ENCODE results near the gene CNRIP1. TPM values are rescaled to one million over a fixed set of nuclear protein-coding genes. Genes with fewer than 3 reads are reported as not detected.

The CNRIP1 gene, protein sequence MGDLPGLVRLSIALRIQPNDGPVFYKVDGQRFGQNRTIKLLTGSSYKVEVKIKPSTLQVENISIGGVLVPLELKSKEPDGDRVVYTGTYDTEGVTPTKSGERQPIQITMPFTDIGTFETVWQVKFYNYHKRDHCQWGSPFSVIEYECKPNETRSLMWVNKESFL
- total RNA-seq (2014; rRNA removed; shearing (Covaris generic)), result 5.0 and 14.0 TPM in 2 replicates

DNA sequence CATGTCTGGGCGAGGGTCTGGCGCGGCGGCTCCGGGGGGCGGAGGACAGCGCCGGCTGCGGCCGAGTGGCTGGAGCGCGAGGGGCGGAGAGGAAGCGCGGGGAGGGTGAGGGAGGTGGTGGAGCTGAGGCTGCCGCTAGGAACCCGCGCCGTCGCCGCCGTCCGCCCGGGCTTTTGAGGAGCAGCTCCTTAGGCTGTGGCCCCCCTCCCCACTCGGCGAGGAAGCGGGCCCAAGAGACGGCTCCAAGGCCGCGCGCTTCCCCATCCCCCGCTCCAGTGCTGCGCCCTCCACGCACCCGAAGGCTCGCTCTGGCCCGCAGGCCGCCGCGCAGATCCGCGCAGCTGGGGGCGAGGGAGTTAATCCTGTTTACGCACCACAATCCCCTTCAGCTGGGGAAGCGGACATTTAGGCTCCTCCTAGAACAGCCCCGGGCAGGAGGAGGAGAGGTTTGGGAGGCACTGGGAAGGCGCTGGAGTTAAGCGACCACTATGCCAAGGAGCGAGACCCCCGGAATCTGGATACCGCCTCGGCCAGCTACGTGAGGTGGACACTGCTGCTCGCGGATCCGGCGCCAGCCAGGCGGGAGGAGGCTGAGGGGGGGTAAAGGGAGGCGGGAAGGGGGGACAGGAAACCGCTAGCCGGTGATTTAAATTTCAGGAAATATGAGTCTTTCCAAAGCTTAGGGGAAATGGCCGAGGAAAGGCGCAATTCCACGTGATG is at the start of gene CNRIP1:
Gene CNRIP1 (minus strand): TSS at position 552 of the 720 bp plus-strand sequence. CDS start 549 bp downstream, at position 3.
- Histone ChIP-seq H3K27me3 (replicated peaks) (0 out of 2 replicates have a peak, but pooled peaks cover 2% of the 10 kb centered on the region), H3K9me3 (replicated peaks) (no peaks in the 10 kb centered on the region), H3K4me3 (peak within 1 kb of the TSS; percentile 63), H3K36me3 (0 out of 2 replicates have a peak, but pooled peaks cover 9% of the 10 kb centered on the region), H3K4me1 (replicated peaks) (peaks cover 12% of the 10 kb centered on the region), H3K27ac (peak within 1 kb of the TSS; percentile 73)
- DNase-seq (ENCODE audit: low read depth in 1 of 2, low spot score in 2 of 2), result peak; percentile 67 to 71

DNA sequence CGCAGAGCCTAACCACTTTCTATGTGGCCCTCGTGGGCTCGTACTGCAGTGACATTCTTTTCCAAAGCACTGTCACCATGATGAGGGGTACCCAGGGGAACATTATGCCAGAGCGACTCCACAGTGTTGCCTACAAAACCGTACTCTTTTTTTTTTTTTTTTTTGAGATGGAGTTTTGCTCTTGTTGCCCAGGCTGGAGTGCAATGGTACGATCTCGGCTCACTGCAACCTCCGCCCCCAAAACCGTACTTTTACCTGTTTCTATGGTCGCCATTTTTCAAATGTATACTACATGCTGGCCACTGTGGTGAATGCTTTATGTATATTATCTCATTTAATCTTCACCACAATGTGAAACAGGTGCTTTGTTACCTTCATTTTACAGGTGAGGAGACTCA is 49.6 kb upstream of the CNRIP1 start:
- Histone ChIP-seq H3K27me3 (replicated peaks) (no peaks in the 10 kb centered on the region), H3K4me1 (replicated peaks) (no peaks in the 10 kb centered on the region), H3K27ac (no peak overlapping the region), H3K4me3 (no peak overlapping the region), H3K36me3 (no peaks in the 10 kb centered on the region), H3K9me3 (replicated peaks) (no peaks in the 10 kb centered on the region)
- DNase-seq (ENCODE audit: low read depth in 1 of 2, low spot score in 2 of 2), result no peak

DNA sequence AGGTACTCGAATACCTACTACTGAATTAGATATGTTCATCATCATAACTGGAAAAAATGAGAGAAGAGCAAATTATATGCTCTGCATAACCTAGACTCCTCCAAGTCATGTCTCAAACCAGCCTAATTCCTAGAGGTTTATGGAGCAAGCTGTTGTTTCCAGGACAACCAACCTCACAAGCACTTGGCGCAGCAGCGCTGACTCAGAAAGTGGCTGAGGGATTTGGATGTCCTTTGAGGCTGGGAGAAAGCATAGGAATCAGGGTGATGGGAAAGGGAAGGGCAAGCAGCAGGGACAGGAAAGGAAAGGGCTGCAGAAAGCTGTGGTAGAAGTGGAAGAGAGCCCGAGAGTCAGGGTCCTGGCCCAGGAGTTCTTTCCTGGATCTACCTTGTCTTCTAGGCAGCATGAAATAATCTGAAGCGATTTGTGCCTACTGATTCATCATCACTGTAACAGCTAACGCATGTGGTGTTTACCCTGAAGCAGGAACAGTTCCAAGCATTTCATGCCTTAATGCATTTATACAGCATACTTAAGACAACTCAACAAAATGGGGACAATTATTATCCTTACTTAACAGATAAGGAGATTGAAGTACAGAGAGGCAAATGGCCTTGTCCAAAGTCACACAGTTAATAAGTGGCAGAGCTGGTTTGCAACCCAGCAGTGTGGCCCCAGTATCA is 49.0 kb upstream of the CNRIP1 start:
- H3K4me1 ChIP-seq (replicated peaks), result no peaks in the 10 kb centered on the region
- H3K9me3 ChIP-seq (replicated peaks), result no peaks in the 10 kb centered on the region
- no peaks in the 10 kb centered on the region for H3K36me3 ChIP-seq
- H3K4me3 ChIP-seq, result no peak overlapping the region
- H3K27ac ChIP-seq, result no peak overlapping the region
- no peak for DNase-seq (ENCODE audit: low read depth in 1 of 2, low spot score in 2 of 2)
- no peaks in the 10 kb centered on the region for H3K27me3 ChIP-seq (replicated peaks)

DNA sequence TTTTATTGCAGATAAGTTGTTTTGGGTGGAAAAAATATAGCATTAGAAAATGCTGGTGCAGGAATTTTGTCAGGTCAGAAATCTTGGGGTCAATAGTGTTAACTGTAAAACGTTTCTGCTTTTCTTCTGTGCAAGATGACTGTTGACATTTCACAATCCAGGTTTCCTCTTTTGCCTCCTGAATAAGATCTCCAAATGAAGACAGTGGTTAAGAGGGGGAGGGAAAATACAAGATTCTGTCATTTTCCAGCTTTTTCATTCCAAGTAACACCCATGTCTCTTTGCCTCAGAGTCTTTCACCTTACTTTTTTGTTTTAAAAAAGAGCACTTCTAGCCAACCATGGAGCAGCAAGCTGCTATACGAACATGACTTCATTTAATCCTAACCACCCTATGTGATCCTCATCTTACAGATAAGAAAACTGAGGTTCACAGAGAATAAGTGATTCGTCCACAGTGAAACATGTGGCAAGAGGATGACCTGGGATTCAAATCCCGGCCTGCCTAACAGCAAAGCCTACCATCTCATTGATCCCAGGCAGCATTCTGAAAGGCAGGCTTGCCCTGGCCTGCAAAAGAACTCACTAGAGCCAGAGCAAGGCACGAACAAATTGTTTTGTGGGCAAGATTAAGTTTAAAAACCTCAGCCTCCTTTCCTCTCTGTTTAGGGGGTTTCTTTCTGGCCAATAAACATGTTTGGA is 48.4 kb upstream of the CNRIP1 start:
- no peaks in the 10 kb centered on the region for H3K9me3 ChIP-seq (replicated peaks)
- H3K4me1 ChIP-seq (replicated peaks), result no peaks in the 10 kb centered on the region
- no peaks in the 10 kb centered on the region for H3K36me3 ChIP-seq
- H3K27ac ChIP-seq, result no peak overlapping the region
- no peak overlapping the region for H3K4me3 ChIP-seq
- H3K27me3 ChIP-seq (replicated peaks), result no peaks in the 10 kb centered on the region
- DNase-seq (ENCODE audit: low read depth in 1 of 2, low spot score in 2 of 2), result no peak

DNA sequence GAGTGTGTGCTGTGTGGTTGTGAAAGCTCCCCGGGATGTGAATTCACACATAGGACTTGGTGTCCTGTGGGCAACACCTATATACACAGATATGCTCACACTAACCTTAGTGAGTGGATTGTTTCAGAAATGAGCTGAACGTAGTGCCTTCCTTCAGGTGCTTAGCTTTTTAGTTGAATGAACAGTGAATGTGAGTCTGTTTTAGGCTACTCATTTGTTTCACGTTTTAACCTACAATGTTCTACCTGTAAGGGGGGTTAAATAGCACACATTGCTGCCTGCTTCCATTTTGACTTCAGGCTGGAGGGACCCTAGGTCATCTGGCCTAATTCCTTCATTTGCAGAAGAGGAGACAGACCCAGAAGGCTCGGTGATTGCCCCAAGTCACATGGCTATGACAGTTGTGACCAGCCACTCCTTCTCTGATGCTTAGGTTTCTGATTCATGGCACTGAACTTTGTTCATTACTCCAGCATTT is 46.4 kb upstream of the CNRIP1 start:
- Histone ChIP-seq H3K36me3 (no peaks in the 10 kb centered on the region), H3K4me3 (no peak overlapping the region), H3K27ac (no peak overlapping the region), H3K4me1 (replicated peaks) (no peaks in the 10 kb centered on the region), H3K27me3 (replicated peaks) (no peaks in the 10 kb centered on the region), H3K9me3 (replicated peaks) (no peaks in the 10 kb centered on the region)
- DNase-seq (ENCODE audit: low read depth in 1 of 2, low spot score in 2 of 2), result no peak

DNA sequence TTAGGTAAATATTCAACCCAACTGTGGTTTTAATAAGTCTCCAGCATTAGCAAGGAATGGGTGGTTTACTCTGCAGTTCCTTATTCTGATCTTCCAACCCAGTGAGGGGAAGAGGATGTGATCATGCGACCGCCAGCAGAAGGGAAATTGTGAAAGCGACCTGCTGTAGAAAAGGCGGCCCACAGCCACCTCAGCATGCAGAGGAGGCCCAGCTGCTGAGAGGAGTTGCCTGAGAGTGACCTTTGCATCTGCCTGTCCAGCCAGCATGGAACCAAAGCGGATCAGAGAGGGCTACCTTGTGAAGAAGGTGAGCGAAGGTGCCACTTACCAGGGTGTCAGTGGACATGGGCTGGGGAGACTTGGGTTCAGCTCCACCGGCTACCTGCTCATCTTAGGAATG is 45.3 kb upstream of the CNRIP1 start, which contains the start of gene PLEK:
Gene PLEK (plus strand): TSS at position 196 of the 400 bp plus-strand sequence. CDS start 70 bp downstream, at position 266.
- no peak for DNase-seq (ENCODE audit: low read depth in 1 of 2, low spot score in 2 of 2)
- Histone ChIP-seq H3K27me3 (replicated peaks) (no peaks in the 10 kb centered on the region), H3K9me3 (replicated peaks) (no peaks in the 10 kb centered on the region)

DNA sequence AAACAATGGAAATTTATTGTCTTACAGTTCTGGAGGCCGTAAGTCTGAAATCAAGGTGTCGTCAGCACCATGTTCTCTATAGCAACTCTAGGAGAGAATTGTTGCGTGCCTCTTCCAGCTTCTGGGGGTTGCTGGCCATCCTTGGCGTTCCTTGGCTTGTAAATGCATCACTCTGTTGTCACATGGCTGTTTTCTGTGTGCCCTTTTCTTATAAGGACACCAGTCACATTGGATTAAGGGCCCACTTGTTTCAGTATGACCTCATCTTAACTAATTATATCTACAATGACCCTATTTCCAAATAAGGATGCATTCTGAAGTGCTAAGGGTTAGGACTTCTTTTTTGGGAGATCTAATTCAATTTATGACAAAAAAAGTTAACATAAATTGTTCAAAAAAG is 44.0 kb upstream of the CNRIP1 start:
- Histone ChIP-seq H3K9me3 (replicated peaks) (no peaks in the 10 kb centered on the region), H3K4me3 (no peak overlapping the region), H3K36me3 (no peaks in the 10 kb centered on the region), H3K4me1 (replicated peaks) (no peaks in the 10 kb centered on the region), H3K27ac (no peak overlapping the region), H3K27me3 (replicated peaks) (no peaks in the 10 kb centered on the region)
- DNase-seq (ENCODE audit: low read depth in 1 of 2, low spot score in 2 of 2), result no peak

More for the DNA sequence above, 45.3 kb upstream of the CNRIP1 start, which contains the start of gene PLEK:
- Histone ChIP-seq H3K36me3 (no peaks in the 10 kb centered on the region), H3K4me3 (no peak within 1 kb of the TSS), H3K4me1 (replicated peaks) (no peaks in the 10 kb centered on the region), H3K27ac (no peak within 1 kb of the TSS)

DNA sequence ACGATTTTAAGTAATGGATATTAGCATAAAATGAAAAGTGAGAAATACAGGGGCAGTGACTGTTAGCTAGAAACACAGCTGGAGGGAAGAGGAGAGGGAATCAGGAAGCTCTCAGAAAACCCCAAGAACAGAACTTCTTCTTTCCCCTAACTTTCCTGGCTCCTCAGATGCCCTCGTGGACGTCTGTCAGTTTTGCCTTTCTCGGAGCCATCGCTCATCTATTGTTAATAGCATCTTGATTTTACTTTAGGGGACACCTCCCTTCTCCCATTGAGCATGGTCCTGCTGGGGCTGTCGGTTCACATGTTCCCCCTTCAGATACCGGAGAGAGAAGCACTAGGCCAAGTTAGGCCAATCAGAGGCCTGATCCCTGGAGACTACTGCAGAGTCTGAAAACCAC is 43.0 kb upstream of the CNRIP1 start:
- Histone ChIP-seq H3K36me3 (no peaks in the 10 kb centered on the region), H3K4me1 (replicated peaks) (no peaks in the 10 kb centered on the region), H3K4me3 (no peak overlapping the region), H3K9me3 (replicated peaks) (no peaks in the 10 kb centered on the region), H3K27me3 (replicated peaks) (no peaks in the 10 kb centered on the region), H3K27ac (no peak overlapping the region)
- no peak for DNase-seq (ENCODE audit: low read depth in 1 of 2, low spot score in 2 of 2)

DNA sequence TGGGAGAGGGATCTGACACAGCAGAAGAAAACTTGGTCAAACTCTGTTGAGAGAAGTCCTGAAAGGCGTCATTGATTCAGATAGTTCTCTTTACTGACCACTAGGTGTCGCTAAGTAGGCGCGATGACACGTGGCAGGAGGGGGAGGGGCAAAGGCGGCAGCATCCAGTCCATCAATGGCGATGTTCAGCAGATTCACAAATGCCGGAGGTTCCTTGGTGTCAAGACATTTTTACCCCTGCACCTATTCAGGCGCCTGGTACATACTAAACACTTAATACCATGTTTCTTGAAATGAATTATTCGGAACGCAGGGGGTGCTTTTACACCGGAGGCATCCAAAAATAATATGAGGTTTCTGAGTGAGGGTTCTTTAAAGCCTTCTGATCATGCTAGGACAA is 42.3 kb upstream of the CNRIP1 start:
- Histone ChIP-seq H3K4me3 (no peak overlapping the region), H3K4me1 (replicated peaks) (no peaks in the 10 kb centered on the region), H3K27me3 (replicated peaks) (no peaks in the 10 kb centered on the region), H3K36me3 (no peaks in the 10 kb centered on the region), H3K9me3 (replicated peaks) (no peaks in the 10 kb centered on the region), H3K27ac (no peak overlapping the region)
- peak; percentile 36 to 66 for DNase-seq (ENCODE audit: low read depth in 1 of 2, low spot score in 2 of 2)

DNA sequence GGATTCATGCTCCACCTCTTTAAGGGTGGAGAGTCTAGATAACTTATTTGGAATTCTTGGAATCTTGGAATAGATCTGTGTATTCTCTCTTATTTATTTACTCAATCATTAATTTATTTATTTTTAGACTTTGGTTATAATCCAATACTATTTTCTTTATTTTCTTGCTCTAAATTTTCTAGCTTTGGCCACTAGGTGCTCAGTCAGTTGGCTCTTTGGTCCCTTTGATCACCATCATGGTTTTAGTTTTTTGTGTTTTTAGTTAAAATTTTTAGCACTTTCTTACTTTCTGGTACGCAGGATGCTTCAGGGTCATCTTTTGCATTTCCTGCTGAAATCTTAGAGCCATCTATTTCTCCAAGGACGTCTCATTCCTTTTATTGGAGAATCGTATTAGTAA is 40.1 kb upstream of the CNRIP1 start:
- Histone ChIP-seq H3K36me3 (no peaks in the 10 kb centered on the region), H3K4me3 (no peak overlapping the region), H3K27ac (no peak overlapping the region), H3K4me1 (replicated peaks) (no peaks in the 10 kb centered on the region), H3K9me3 (replicated peaks) (no peaks in the 10 kb centered on the region), H3K27me3 (replicated peaks) (no peaks in the 10 kb centered on the region)
- no peak for DNase-seq (ENCODE audit: low read depth in 1 of 2, low spot score in 2 of 2)

DNA sequence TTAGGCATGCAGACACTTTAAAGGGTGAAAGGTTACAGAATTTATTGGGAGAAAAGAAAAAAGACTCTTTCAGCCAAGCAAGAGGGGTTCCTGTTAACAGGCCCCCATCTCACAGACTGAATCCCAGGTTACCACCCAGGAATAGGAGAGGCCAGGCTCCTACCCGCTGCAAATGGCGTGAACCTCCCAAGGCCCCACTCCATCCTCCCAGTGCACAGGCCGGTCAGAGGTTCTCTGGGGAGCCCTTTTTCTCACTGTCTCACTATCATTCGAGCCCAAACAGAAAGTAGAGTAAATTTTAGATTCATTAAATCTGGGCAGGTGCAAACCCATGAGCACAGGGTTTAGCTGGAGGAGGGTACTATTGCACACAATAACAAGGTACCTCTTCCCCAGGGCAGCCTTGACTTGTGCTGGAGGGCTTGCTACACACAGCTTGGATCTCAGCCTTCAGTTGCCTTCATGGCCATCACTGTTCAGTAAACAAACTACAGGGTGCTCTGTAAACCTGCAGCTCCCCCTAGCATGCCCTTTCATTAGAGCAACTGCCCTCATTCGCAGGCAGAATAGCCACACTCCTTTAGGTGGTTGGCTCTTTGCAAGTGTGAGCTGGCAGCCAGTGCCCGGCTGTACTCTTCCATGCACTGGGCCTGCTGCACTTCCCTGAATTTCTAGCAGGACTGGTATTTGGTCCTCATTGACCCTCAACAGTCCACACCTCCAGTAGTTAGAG is 38.0 kb upstream of the CNRIP1 start:
- Histone ChIP-seq H3K4me1 (replicated peaks) (no peaks in the 10 kb centered on the region), H3K9me3 (replicated peaks) (no peaks in the 10 kb centered on the region), H3K27ac (no peak overlapping the region), H3K27me3 (replicated peaks) (no peaks in the 10 kb centered on the region), H3K36me3 (no peaks in the 10 kb centered on the region), H3K4me3 (no peak overlapping the region)
- DNase-seq (ENCODE audit: low read depth in 1 of 2, low spot score in 2 of 2), result no peak

DNA sequence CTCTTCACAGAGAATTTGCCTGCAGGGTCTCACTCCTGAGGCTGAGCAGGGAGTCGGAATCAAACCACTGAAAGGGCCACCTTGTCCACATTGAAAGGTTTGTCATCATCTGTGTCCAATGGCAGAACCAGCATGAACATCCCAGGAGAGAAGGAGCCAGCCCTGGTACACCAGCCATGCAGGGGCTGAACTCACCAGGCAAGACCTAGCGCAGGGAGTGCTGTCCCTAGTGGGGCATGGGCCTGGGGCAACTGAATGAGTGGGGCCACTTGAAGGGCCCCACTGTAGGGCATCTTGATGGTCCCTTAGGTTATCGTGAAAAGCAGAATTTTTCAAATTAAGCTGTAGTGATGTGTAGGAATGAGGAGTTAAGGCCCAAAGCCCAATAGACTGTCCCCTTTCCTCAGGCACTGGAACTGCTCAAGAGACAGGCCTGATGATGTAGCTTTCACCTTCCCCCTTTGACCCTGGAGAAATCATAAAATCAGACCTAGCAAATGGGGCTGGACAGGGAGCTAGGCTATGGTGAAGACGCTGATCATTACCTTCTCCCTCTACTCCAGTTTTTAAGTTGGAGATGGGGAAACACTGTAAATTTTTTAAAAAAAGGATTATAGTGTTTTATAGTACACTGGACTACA is 37.0 kb upstream of the CNRIP1 start:
- no peak overlapping the region for H3K4me3 ChIP-seq
- H3K4me1 ChIP-seq (replicated peaks), result no peaks in the 10 kb centered on the region
- no peak overlapping the region for H3K27ac ChIP-seq
- H3K27me3 ChIP-seq (replicated peaks), result no peaks in the 10 kb centered on the region; the same call in 1 of the 2 replicates
- H3K36me3 ChIP-seq, result no peaks in the 10 kb centered on the region
- H3K9me3 ChIP-seq (replicated peaks), result no peaks in the 10 kb centered on the region
- DNase-seq (ENCODE audit: low read depth in 1 of 2, low spot score in 2 of 2), result no peak
